Effector memory CD4-positive, alpha-beta T cell (primary cell): Measurements from ENCODE around the gene MARVELD2.
"Not testable (repeated sequence)": the region's sequence is repeated elsewhere in the genome, so short reads cannot be mapped to it uniquely, and the experiment has no call there.

Source experiments
- DNase-seq, 3 donors: peaks; one replicate each; pipeline ENCODE4 v3.0.0-alpha.2; 2020
- H3K27ac ChIP-seq: 2 replicates; pipeline ENCODE4 v1.7.0; 2013; ENCODE audit warnings: mild to moderate bottlenecking, low read length, moderate library complexity; ENCODE audit not compliant: insufficient read depth, poor library complexity, severe bottlenecking
- H3K27me3 ChIP-seq: replicated peaks from 2 replicates; pipeline ENCODE4 v1.7.0; 2013; ENCODE audit warnings: mild to moderate bottlenecking, low read length; ENCODE audit not compliant: insufficient read depth, control insufficient read depth, poor library complexity, severe bottlenecking
- H3K36me3 ChIP-seq: 2 replicates; pipeline ENCODE4 v1.7.0; 2013; ENCODE audit warnings: mild to moderate bottlenecking, low read length, moderate library complexity; ENCODE audit not compliant: control insufficient read depth, insufficient read depth
- H3K4me1 ChIP-seq: 2 replicates; pipeline ENCODE4 v1.7.0; 2013; ENCODE audit warnings: low read length, mild to moderate bottlenecking; ENCODE audit not compliant: control insufficient read depth, insufficient read depth, poor library complexity, severe bottlenecking
- H3K4me3 ChIP-seq: 2 replicates; pipeline ENCODE4 v1.7.0; 2013; ENCODE audit warnings: low read length, low read depth, mild to moderate bottlenecking; ENCODE audit not compliant: insufficient read depth, poor library complexity, severe bottlenecking
- H3K9me3 ChIP-seq: 2 replicates; pipeline ENCODE4 v1.7.0; 2013; ENCODE audit warnings: mild to moderate bottlenecking, low read length, moderate library complexity; ENCODE audit not compliant: control insufficient read depth

MARVELD2 gene

DNA sequence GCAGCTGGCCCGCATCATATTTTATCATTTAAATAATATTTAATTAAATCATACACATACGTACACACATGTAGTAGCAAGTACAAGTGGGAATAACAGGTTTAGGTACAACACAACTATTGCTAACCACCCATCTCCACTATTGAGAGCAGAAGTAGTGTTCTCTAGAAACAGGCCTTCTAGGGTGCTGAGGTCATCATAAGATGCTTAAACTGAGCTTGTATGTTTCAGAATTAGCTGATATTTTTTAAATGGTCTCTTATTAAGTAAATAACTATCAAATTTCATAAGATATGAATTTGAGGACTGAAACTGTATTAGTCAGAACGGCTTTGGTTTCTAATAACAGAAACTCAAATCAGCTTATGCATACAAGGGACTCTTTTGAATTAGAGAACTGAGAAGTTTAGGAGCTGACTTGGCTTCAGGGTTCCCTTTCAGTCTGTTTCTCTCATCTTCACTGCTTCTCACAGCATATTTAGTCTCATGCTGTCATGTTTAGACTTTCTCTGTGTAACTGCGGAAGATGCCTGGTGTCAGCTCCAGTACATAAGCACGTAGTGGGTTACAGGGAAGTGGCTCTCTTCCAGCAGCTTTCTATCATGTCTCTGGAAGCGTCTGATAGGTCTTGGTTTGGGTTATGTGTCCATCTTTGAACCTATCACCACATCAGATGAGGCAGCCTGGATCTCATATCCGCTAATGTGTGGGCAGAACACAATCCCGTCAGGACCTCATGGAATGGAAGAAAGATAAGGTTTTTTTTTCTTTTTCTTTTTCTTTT is 52.7 kb downstream of the MARVELD2 start:
- no peak for DNase-seq
- no peak overlapping the region for H3K27ac ChIP-seq
- no peaks in the 10 kb centered on the region for H3K9me3 ChIP-seq
- no peaks in the 10 kb centered on the region for H3K36me3 ChIP-seq
- no peaks in the 10 kb centered on the region for H3K27me3 ChIP-seq
- no peak overlapping the region for H3K4me3 ChIP-seq
- H3K4me1 ChIP-seq, result no peaks in the 10 kb centered on the region

DNA sequence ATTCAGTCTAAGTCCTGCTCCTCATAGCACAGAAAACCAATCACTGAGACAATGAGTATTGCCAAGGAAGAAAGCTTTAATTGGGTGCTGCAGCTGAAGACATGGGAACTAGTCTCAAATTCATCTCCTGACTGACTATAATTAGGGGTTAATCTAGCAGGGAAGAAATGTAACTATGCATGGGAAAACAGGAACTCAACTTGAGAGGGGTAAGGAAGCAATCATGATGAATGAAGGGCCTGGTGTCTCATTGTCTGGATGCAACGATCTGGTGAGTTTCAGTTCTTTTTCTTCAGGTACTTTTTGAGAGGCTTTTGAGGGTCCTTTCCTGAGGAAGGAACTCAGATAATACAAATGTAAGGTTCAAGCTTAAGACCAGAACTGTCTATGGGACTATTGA is 53.7 kb downstream of the MARVELD2 start:
- no peaks in the 10 kb centered on the region for H3K4me1 ChIP-seq
- H3K27ac ChIP-seq, result no peak overlapping the region
- no peaks in the 10 kb centered on the region for H3K9me3 ChIP-seq
- DNase-seq, result no peak
- H3K4me3 ChIP-seq, result no peak overlapping the region
- H3K27me3 ChIP-seq, result no peaks in the 10 kb centered on the region
- no peaks in the 10 kb centered on the region for H3K36me3 ChIP-seq

DNA sequence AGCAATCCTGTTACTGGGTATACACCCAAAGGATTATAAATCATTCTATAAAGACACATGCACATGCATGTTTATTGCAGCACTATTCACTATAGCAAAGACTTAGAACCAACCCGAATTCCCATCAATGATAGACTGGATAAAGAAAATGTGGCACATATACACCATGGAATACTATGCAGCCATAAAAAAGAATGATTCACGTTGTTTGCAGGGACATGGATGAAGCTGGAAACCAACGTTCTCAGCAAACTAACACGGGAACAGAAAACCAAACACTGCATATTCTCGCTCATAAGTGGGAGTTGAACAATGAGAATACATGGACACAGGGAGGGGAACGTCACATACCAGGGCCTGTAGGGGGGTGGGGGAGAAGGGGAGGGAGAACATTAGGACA is 56.6 kb downstream of the MARVELD2 start:
- not testable (repeated sequence) for H3K27me3 ChIP-seq, H3K4me3 ChIP-seq, H3K27ac ChIP-seq, H3K4me1 ChIP-seq, H3K9me3 ChIP-seq, DNase-seq, H3K36me3 ChIP-seq

DNA sequence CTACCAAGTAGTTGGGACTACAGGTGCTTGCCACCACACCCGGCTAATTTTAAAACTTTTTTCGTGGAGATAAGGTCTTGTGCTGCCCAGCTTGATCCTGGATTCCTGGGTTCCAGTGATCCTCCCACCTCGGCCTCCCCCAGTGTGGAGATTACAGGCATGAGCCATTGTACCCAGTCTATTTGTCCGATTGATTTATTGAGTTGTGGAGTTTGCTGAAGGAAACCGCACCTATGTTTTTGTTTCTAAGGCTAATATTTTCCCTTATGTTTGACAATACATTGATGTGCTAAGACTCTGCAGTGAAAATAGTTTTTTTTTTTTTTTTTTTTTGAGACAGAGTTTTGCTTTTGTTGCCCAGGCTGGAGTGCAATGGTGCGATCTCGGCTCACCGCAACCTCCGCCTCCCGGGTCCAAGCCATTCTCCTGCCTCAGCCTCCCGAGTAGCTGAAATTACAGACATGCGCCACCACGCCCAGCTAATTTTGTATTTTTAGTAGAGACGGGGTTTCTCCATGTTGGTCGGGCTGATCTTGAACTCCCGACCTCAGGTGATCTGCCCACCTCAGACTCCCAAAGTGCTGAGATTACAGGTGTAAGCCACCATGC is 57.7 kb downstream of the MARVELD2 start:
- not testable (repeated sequence) for H3K27ac ChIP-seq, H3K4me1 ChIP-seq, H3K4me3 ChIP-seq, DNase-seq, H3K9me3 ChIP-seq, H3K27me3 ChIP-seq, H3K36me3 ChIP-seq

DNA sequence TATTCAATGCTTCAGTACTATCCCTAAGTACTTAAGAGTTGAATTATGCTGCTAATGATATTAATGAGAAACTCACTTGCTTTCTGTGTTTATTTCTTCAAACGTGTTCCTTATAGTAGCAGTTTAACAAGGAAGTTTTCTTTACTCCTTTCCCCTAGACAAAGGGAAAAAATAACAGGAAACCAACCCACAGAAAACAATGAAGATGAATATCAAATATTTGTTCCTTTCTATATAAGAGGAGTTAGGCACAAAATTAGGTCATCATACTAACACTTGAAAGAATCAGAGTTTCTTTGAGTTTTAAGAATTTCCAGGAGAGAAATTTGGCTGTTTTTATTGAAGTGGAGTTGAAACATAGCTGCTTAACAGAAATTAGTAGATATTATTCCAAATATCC is 62.3 kb downstream of the MARVELD2 start:
- H3K4me1 ChIP-seq, result no peaks in the 10 kb centered on the region
- H3K27ac ChIP-seq, result no peak overlapping the region
- no peaks in the 10 kb centered on the region for H3K9me3 ChIP-seq
- no peak overlapping the region for H3K4me3 ChIP-seq
- DNase-seq, result no peak
- no peaks in the 10 kb centered on the region for H3K27me3 ChIP-seq
- no peaks in the 10 kb centered on the region for H3K36me3 ChIP-seq

DNA sequence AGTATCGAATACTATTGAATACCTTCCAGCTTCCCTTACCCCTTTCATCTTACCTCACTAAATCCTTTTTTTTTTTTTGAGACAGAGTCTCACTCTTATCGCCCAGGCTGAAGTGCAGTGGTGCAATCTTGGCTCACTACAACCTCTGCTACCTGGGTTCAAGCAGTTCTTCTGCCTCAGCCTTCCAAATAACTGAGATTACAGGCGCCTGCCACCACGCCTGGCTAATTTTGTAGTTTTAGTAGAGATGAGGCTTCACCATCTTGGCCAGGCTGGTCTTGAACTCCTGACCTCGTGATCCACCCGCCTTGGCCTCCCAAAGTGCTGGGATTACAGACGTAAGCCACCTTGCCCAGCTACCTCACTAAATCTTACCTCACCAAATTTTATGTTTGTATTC is 63.4 kb downstream of the MARVELD2 start:
- H3K9me3 ChIP-seq, DNase-seq, H3K4me3 ChIP-seq, H3K27me3 ChIP-seq, H3K4me1 ChIP-seq, H3K27ac ChIP-seq, H3K36me3 ChIP-seq: not testable (repeated sequence)

DNA sequence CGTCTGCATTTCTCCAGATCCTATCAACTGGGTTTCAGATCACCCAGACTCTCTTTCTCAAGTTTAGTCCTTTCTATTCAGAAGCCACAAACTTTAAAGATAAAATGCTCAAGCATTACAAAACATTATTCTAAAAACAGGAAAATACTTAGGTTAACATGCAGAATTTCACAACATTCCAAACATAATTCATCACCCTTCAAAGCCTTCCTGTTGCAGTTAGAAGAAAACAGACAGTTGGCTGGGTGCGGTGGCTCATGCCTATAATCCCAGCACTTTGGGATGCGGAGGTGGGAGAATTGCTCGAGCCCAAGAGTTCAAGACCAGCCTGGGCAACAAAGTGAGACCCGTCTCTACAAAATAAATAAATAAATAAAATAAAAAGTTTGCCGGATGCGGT is 70.0 kb downstream of the MARVELD2 start:
- Histone ChIP-seq H3K9me3 (no peaks in the 10 kb centered on the region), H3K4me1 (no peaks in the 10 kb centered on the region), H3K27me3 (no peaks in the 10 kb centered on the region), H3K27ac (no peak overlapping the region), H3K4me3 (no peak overlapping the region), H3K36me3 (no peaks in the 10 kb centered on the region)
- DNase-seq, result no peak

DNA sequence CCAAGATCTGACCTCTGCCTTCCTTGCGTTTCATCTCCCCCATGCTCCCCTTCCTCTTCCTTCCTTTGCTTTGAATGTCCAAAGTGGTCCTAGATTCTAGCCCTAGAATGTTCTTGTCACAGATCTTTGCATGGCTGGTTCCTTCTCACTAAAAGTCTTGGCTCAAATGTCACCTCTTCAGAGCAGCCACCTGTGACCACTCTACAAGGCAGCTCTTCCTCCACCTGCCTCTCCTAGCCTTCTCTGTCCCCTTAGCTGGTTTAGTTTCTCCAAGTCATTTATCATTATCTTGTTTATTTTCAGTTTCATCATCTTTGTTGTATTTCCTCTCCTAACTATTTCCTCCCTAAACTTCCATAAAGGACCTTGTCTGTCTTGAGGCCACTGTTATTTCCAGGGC is 70.6 kb downstream of the MARVELD2 start:
- Histone ChIP-seq H3K27me3 (no peaks in the 10 kb centered on the region), H3K4me1 (no peaks in the 10 kb centered on the region), H3K4me3 (no peak overlapping the region), H3K9me3 (no peaks in the 10 kb centered on the region), H3K36me3 (no peaks in the 10 kb centered on the region), H3K27ac (no peak overlapping the region)
- no peak for DNase-seq

DNA sequence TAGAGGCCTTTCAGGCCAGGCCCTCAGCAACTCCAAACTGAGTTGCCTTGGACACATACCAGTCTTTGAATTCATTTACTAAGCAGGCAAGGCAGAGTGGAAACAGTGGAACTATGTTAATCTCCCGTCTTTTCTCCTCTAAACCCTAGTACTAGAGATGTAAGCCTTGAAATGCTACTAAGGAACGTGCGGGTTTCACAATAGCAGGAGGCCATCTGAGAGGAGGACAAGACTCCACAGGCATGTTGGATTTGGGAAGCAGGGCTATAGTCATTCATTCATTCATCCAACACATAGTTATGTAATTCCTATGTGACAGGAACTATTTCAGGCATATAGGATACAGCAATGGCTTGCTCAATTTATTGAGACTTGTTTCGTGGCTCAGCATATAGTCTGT is 74.3 kb downstream of the MARVELD2 start:
- DNase-seq, result no peak
- H3K9me3 ChIP-seq, result no peaks in the 10 kb centered on the region
- H3K4me1 ChIP-seq, result peaks cover 19% of the 10 kb centered on the region
- no peak overlapping the region for H3K27ac ChIP-seq
- no peaks in the 10 kb centered on the region for H3K36me3 ChIP-seq
- H3K4me3 ChIP-seq, result no peak overlapping the region
- peaks cover 7% of the 10 kb centered on the region for H3K27me3 ChIP-seq

DNA sequence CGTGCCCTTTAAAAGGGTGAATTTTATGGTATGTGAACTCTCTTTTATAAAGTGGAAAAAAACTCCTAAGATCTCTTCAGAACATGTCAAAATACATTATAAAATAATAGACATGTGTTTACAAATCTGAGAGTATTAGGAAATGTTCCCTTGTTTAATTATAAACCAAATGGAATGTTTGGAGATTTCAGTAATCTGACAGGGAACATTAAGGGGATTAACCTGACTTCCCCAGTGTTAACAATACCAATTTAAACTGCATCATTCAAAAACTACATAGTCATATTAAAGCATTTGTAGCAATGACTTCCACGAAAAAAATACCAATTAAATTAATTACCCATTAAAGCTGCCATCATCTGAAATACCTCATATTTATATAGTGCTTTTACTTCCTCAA is 76.1 kb downstream of the MARVELD2 start:
- no peak for DNase-seq
- Histone ChIP-seq H3K4me1 (peaks cover 19% of the 10 kb centered on the region), H3K4me3 (no peak overlapping the region), H3K36me3 (no peaks in the 10 kb centered on the region), H3K27ac (no peak overlapping the region), H3K9me3 (no peaks in the 10 kb centered on the region), H3K27me3 (peaks cover 7% of the 10 kb centered on the region)
